SIG-M5 treated with dmso at 0.1 percent for 504 hours (cell line): ENCODE data around the gene NFYC.

Source experiments
- DNase-seq: peaks from one replicate; lab custom pipeline; 2025; ENCODE audit not compliant: unreplicated experiment; lab: John Stamatoyannopoulos, UW

NFYC gene

GRCh38 chr1:40794974-40795715 is 103.6 kb downstream of the NFYC start:
- DNase-seq: no peak

- no peak for DNase-seq
Observed at GRCh38 chr1:40795811-40796586, 104.5 kb downstream of the NFYC start.

- DNase-seq: no peak
Observed at GRCh38 chr1:40796939-40797667, 105.6 kb downstream of the NFYC start.

GRCh38 chr1:40797668-40798010 is 106.1 kb downstream of the NFYC start:
- no peak for DNase-seq

GRCh38 chr1:40798366-40799281 is 107.1 kb downstream of the NFYC start:
- no peak for DNase-seq

GRCh38 chr1:40799351-40799867 is 107.9 kb downstream of the NFYC start:
- DNase-seq: no peak

GRCh38 chr1:40801742-40802077 is 110.2 kb downstream of the NFYC start:
- DNase-seq: no peak

GRCh38 chr1:40802078-40802741 is 110.7 kb downstream of the NFYC start:
- peak; percentile 57 for DNase-seq

GRCh38 chr1:40802742-40803113 is 111.2 kb downstream of the NFYC start:
- no peak for DNase-seq

- DNase-seq: no peak
Observed at GRCh38 chr1:40803447-40803846, 111.9 kb downstream of the NFYC start.

- no peak for DNase-seq
Observed at GRCh38 chr1:40803902-40804301, 112.4 kb downstream of the NFYC start.

- no peak for DNase-seq
Observed at GRCh38 chr1:40806240-40806639, 114.7 kb downstream of the NFYC start.

- DNase-seq: no peak
Observed at GRCh38 chr1:40806731-40807695, 115.5 kb downstream of the NFYC start.

GRCh38 chr1:40808002-40808401 is 116.5 kb downstream of the NFYC start:
- no peak for DNase-seq

GRCh38 chr1:40808444-40808843 is 116.9 kb downstream of the NFYC start:
- no peak for DNase-seq

- DNase-seq: no peak
Observed at GRCh38 chr1:40808909-40809308, 117.4 kb downstream of the NFYC start.

- DNase-seq: no peak
Observed at GRCh38 chr1:40810927-40811326, 119.4 kb downstream of the NFYC start.

- DNase-seq: no peak
Observed at GRCh38 chr1:40815420-40815819, 123.9 kb downstream of the NFYC start.

- no peak for DNase-seq
Observed at GRCh38 chr1:40817791-40818263, 126.3 kb downstream of the NFYC start.
